Thyroid gland (tissue), 4 donors: Measurements from ENCODE around the gene GALNTL6.

Experiments used
- CTCF ChIP-seq, 6 experiments: fragments of 200-600 bp in 3 of 6; fragments of 450-650 bp in 3 of 6; sonication (generic) in 3 of 6; IDR thresholded peaks; one replicate each; pipeline ENCODE4 v1.5.1; 2016 to 2019; ENCODE audit warnings: antibody characterized with exemption in 6 of 6, mild to moderate bottlenecking in 2 of 6, inconsistent platforms in 1 of 6, moderate library complexity in 1 of 6
- POLR2A ChIP-seq, 2 donors: fragments of 450-650 bp; IDR thresholded peaks; one replicate each; pipeline ENCODE4 v1.6.1; 2017; ENCODE audit warnings: antibody characterized with exemption in 2 of 2, mild to moderate bottlenecking in 2 of 2, moderate library complexity in 1 of 2

GRCh38 chr4:172979332-172979731 lies 1166.1 kb downstream of the GALNTL6 start:
- no peak for TF ChIP-seq POLR2A (IDR thresholded peaks at IDR 0.05)
- TF ChIP-seq CTCF (IDR thresholded peaks at IDR 0.05), result no peak
